ENCODE data around the gene PRIM2.
"Not testable (repeated sequence)": the region's sequence is repeated elsewhere in the genome, so short reads cannot be mapped to it uniquely, and the experiment has no call there.

DNA sequence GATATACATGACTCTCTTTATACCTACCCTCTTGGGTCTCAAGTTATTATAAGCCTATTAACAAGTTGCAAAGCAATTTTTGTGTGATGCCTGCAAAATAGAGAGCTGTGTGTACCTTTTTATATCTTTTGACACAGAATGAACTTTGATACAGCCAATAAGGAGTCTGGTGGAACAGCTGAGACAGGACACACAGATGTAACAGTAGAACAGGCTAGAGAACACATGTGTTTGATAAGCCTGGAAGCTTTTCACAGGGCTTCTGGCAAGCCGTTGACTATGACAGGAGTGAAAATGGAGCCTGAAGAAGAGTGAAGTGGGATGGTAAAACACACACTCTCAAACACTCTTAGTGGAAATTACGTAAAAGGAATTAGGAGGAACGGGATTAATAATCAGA lies 25.9 kb downstream of the PRIM2 start:
- TF ChIP-seq, protein P1, sequence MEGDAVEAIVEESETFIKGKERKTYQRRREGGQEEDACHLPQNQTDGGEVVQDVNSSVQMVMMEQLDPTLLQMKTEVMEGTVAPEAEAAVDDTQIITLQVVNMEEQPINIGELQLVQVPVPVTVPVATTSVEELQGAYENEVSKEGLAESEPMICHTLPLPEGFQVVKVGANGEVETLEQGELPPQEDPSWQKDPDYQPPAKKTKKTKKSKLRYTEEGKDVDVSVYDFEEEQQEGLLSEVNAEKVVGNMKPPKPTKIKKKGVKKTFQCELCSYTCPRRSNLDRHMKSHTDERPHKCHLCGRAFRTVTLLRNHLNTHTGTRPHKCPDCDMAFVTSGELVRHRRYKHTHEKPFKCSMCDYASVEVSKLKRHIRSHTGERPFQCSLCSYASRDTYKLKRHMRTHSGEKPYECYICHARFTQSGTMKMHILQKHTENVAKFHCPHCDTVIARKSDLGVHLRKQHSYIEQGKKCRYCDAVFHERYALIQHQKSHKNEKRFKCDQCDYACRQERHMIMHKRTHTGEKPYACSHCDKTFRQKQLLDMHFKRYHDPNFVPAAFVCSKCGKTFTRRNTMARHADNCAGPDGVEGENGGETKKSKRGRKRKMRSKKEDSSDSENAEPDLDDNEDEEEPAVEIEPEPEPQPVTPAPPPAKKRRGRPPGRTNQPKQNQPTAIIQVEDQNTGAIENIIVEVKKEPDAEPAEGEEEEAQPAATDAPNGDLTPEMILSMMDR (IDR thresholded peaks at IDR 0.05): not testable (repeated sequence)
- TF ChIP-seq POLR2A (IDR thresholded peaks at IDR 0.05): not testable (repeated sequence)
